ENCODE data around the gene SCYL3.
A peak's percentile ranks its signal among the peaks of the same experiment; 100 is the strongest.
"Not testable (repeated sequence)": the region's sequence is repeated elsewhere in the genome, so short reads cannot be mapped to it uniquely, and the experiment has no call there.

Gene SCYL3

GRCh38 chr1:169893645-169894423 is at the start of gene SCYL3:
Gene SCYL3, minus strand, starts transcription at chr1:169893896. Its CDS starts 5,056 bp downstream, at chr1:169888840.
- DNase-seq (ENCODE audit: low spot score): peak; percentile 95

GRCh38 chr1:169941982-169942830 is 48.5 kb upstream of the SCYL3 start:
- DNase-seq (ENCODE audit: low spot score): no peak

GRCh38 chr1:169933984-169934725 is 40.5 kb upstream of the SCYL3 start:
- DNase-seq (ENCODE audit: low spot score): no peak

GRCh38 chr1:169931795-169932231 is 38.1 kb upstream of the SCYL3 start:
- no peak for DNase-seq (ENCODE audit: low spot score)

GRCh38 chr1:169929210-169929526 is 35.5 kb upstream of the SCYL3 start:
- no peak for DNase-seq (ENCODE audit: low spot score)

- DNase-seq (ENCODE audit: low spot score): peak; percentile 50
Measured at GRCh38 chr1:169928438-169929209, 34.9 kb upstream of the SCYL3 start.

- DNase-seq (ENCODE audit: low spot score): no peak
Measured at GRCh38 chr1:169925505-169926482, 32.1 kb upstream of the SCYL3 start.

GRCh38 chr1:169924829-169925228 is 31.1 kb upstream of the SCYL3 start:
- DNase-seq (ENCODE audit: low spot score): no peak

GRCh38 chr1:169924063-169924462 is 30.4 kb upstream of the SCYL3 start:
- no peak for DNase-seq (ENCODE audit: low spot score)

GRCh38 chr1:169921080-169921479 is 27.4 kb upstream of the SCYL3 start:
- no peak for DNase-seq (ENCODE audit: low spot score)

- no peak for DNase-seq (ENCODE audit: low spot score)
Measured at GRCh38 chr1:169918927-169919326, 25.2 kb upstream of the SCYL3 start.

GRCh38 chr1:169918220-169918619 is 24.5 kb upstream of the SCYL3 start:
- DNase-seq (ENCODE audit: low spot score): not testable (repeated sequence)

- DNase-seq (ENCODE audit: low spot score): no peak
Measured at GRCh38 chr1:169915150-169915549, 21.5 kb upstream of the SCYL3 start.

GRCh38 chr1:169914531-169914930 is 20.8 kb upstream of the SCYL3 start:
- DNase-seq (ENCODE audit: low spot score): no peak

- DNase-seq (ENCODE audit: low spot score): no peak
Measured at GRCh38 chr1:169909499-169909898, 15.8 kb upstream of the SCYL3 start.

- no peak for DNase-seq (ENCODE audit: low spot score)
Measured at GRCh38 chr1:169906938-169907337, 13.2 kb upstream of the SCYL3 start.

GRCh38 chr1:169904834-169905233 is 11.1 kb upstream of the SCYL3 start:
- no peak for DNase-seq (ENCODE audit: low spot score)

GRCh38 chr1:169902751-169903150 is 9.1 kb upstream of the SCYL3 start:
- DNase-seq (ENCODE audit: low spot score): peak; percentile 21

- DNase-seq (ENCODE audit: low spot score): no peak
Measured at GRCh38 chr1:169901115-169901514, 7.4 kb upstream of the SCYL3 start.

GRCh38 chr1:169900571-169900970 is 6.9 kb upstream of the SCYL3 start:
- DNase-seq (ENCODE audit: low spot score): no peak

Data from CD4-positive, alpha-beta T cell treated with Interleukin-2 at 100 ng/mL for 4 hours (primary cell).